Liver (tissue), 9 donors: ENCODE data around the gene TLL2. TPM values are rescaled to one million over a fixed set of nuclear protein-coding genes. Genes with fewer than 3 reads are reported as not detected.

Experiments used
- DNase-seq: peaks from one replicate; pipeline ENCODE4 v3.0.0-alpha.2; 2017; ENCODE audit warnings: low spot score
- H3K27ac ChIP-seq, 2 donors: one replicate each; pipeline ENCODE4 v1.7.0; 2013; ENCODE audit warnings: inconsistent platforms in 2 of 2, low read length in 2 of 2, control low read depth in 1 of 2, low read depth in 1 of 2, mild to moderate bottlenecking in 1 of 2
- H3K27me3 ChIP-seq, 4 donors: one replicate each; pipeline versions ENCODE4 v1.6.1 to v1.7.0; 2013; ENCODE audit warnings: low read length in 3 of 4, inconsistent platforms in 1 of 4, mild to moderate bottlenecking in 1 of 4, moderate library complexity in 1 of 4; ENCODE audit not compliant: control insufficient read depth in 4 of 4, insufficient read depth in 4 of 4
- H3K36me3 ChIP-seq, 4 donors: one replicate each; pipeline versions ENCODE4 v1.6.1 to v1.7.0; 2013; ENCODE audit warnings: low read length in 3 of 4, mild to moderate bottlenecking in 3 of 4, low read depth in 1 of 4, moderate library complexity in 1 of 4; ENCODE audit not compliant: control insufficient read depth in 4 of 4, insufficient read depth in 3 of 4
- H3K4me1 ChIP-seq, 4 donors: one replicate each; pipeline versions ENCODE4 v1.6.1 to v1.7.0; 2013; ENCODE audit warnings: low read length in 3 of 4, mild to moderate bottlenecking in 3 of 4, moderate library complexity in 1 of 4; ENCODE audit not compliant: control insufficient read depth in 4 of 4, insufficient read depth in 4 of 4
- H3K4me3 ChIP-seq, 3 donors: one replicate each; pipeline versions ENCODE4 v1.6.1 to v1.7.0; 2013; ENCODE audit warnings: low read length in 3 of 3, control low read depth in 1 of 3, low read depth in 1 of 3, mild to moderate bottlenecking in 1 of 3
- H3K9ac ChIP-seq, 2 donors: one replicate each; pipeline ENCODE4 v1.7.0; 2013; ENCODE audit warnings: low read length in 2 of 2, mild to moderate bottlenecking in 2 of 2, moderate library complexity in 2 of 2, control low read depth in 1 of 2, low read depth in 1 of 2
- H3K9me3 ChIP-seq, 4 donors: one replicate each; pipeline versions ENCODE4 v1.6.1 to v1.7.0; 2013; ENCODE audit warnings: low read length in 3 of 4; ENCODE audit not compliant: control insufficient read depth in 4 of 4
- CTCF ChIP-seq: fragments of 150-350 bp; IDR thresholded peaks from 2 replicates; pipeline ENCODE4 v1.5.1; 2017; ENCODE audit warnings: improper control_type of control experiment, low read depth, low read length; ENCODE audit not compliant: missing input control
- EGR1 ChIP-seq, 2 donors: IDR thresholded peaks; 2 replicates each; pipeline ENCODE4 v1.6.1; 2016 to 2018; ENCODE audit warnings: antibody characterized with exemption in 2 of 2, low read depth in 2 of 2
- FOXA1 ChIP-seq: IDR thresholded peaks from 2 replicates; pipeline ENCODE4 v1.6.1; 2016; ENCODE audit warnings: antibody characterized with exemption
- FOXA2 ChIP-seq: IDR thresholded peaks from 2 replicates; pipeline ENCODE4 v1.6.1; 2016; ENCODE audit warnings: antibody characterized with exemption
- HNF4A ChIP-seq, 2 donors: conservative IDR thresholded peaks; 2 replicates each; pipeline ENCODE4 v1.6.1; 2016; ENCODE audit warnings: antibody characterized with exemption in 2 of 2, mild to moderate bottlenecking in 2 of 2
- RAD21 ChIP-seq, 2 donors: IDR thresholded peaks; 2 replicates each; pipeline ENCODE4 v1.6.1; 2016; ENCODE audit warnings: antibody characterized with exemption in 2 of 2, mild to moderate bottlenecking in 2 of 2
- REST ChIP-seq: IDR thresholded peaks from 2 replicates; pipeline ENCODE4 v1.6.1; 2016; ENCODE audit warnings: antibody characterized with exemption, mild to moderate bottlenecking
- RXRA ChIP-seq, 2 donors: IDR thresholded peaks; 2 replicates each; pipeline ENCODE4 v1.6.1; 2017 to 2018; ENCODE audit warnings: antibody characterized with exemption in 2 of 2, mild to moderate bottlenecking in 1 of 2
- SP1 ChIP-seq: IDR thresholded peaks from 2 replicates; pipeline ENCODE4 v1.6.1; 2018; ENCODE audit warnings: antibody characterized with exemption, mild to moderate bottlenecking
- TAF1 ChIP-seq: conservative IDR thresholded peaks from 2 replicates; pipeline ENCODE4 v1.6.1; 2016; ENCODE audit warnings: antibody characterized with exemption, mild to moderate bottlenecking
- WGBS: extraction: QIAGEN DNeasy Blood & Tissue Kit; methylation state at CpG from one replicate; pipeline ENCODE4 v1.1.7; 2013; 5-methylcytosine and 5-hydroxymethylcytosine counted together
- polyA plus RNA-seq, 2 donors: library from polyadenylated mRNA; stranded (reverse) in 1 of 2; unstranded in 1 of 2; fragments of 200-250 nt in 1 of 2; fragments of >200 nt in 1 of 2; fragmentation: Nextera tagmentation in 1 of 2; extraction: Ambion mirVana in 1 of 2; gene quantifications; one replicate each; pipeline versions ENCODE4 v1.2.1 to v1.2.3, GENCODE V29; 2013 to 2015
- total RNA-seq, 2 donors: library from RNA; depleted of rRNA; stranded (reverse); fragments of >200 nt; gene quantifications; one replicate each; pipeline ENCODE4 v1.2.3, GENCODE V29; 2014
- TF ChIP-seq, protein P1 (sequence below): IDR thresholded peaks from 2 replicates; pipeline ENCODE4 v1.6.1; 2016; ENCODE audit warnings: antibody characterized with exemption
- TF ChIP-seq, protein P2 (sequence below): IDR thresholded peaks from 2 replicates; pipeline ENCODE4 v1.6.1; 2016; ENCODE audit warnings: antibody characterized with exemption
- donor health status: healthy.
- donor health status: healthy.
- donor health status: healthy.
- donor health status: healthy.
- donor health status: healthy.

TLL2 gene
- total and polyA plus RNA-seq, 4 donors = 0.06 to 0.19 (median 0.08) TPM; not detected in 1

DNA sequence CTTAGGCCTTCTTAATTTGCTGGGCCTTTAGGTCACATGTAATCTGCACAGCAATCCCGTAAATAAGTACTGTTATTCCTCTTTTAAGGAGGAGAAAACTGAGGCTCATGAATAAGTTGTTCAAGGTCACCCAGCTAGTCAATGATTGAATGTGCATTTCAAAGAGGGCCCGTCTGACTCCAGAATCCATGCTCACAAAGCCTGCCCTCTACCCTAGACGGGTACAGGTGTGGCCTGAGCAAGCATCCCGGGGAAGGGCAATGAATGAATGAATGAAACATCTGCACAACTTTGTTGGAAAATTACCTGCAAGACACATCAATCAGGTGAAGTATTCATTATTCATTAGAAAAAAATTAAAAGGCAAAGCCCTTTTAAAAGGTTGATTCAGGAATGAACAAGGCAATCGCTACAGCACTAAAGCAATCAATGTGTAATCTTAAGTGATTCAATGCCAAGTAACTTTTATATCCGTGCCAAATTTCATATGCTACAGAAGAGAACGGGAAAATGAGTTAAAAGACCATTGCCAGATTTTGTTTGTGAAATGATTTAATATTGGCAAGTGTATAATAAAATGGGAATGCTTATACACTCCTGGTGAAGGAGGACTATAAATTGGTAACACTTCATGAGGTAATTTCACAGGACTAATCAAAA is 61.1 kb downstream of the TLL2 start:
- Histone ChIP-seq H3K9ac (no peak overlapping the region), H3K4me1 (no peaks in the 10 kb centered on the region), H3K27ac (no peak overlapping the region), H3K36me3 (no peaks in the 10 kb centered on the region), H3K27me3 (no peaks in the 10 kb centered on the region), H3K9me3 (no peaks in the 10 kb centered on the region), H3K4me3 (no peak overlapping the region)
- 55% methylated on average over 7 of the region's 7 CpGs for WGBS
- DNase-seq = no peak
- TF ChIP-seq, protein P1, sequence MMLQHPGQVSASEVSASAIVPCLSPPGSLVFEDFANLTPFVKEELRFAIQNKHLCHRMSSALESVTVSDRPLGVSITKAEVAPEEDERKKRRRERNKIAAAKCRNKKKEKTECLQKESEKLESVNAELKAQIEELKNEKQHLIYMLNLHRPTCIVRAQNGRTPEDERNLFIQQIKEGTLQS = no peak
- TF ChIP-seq REST (no peak), CTCF (no peak), RXRA (IDR thresholded peaks at IDR 0.05) (no peak), TAF1 (no peak), HNF4A (conservative IDR thresholded peaks at IDR 0.05) (no peak), SP1 (no peak), EGR1 (IDR thresholded peaks at IDR 0.05; ENCODE audit: low read depth in 2 of 2) (no peak), FOXA2 (no peak)

DNA sequence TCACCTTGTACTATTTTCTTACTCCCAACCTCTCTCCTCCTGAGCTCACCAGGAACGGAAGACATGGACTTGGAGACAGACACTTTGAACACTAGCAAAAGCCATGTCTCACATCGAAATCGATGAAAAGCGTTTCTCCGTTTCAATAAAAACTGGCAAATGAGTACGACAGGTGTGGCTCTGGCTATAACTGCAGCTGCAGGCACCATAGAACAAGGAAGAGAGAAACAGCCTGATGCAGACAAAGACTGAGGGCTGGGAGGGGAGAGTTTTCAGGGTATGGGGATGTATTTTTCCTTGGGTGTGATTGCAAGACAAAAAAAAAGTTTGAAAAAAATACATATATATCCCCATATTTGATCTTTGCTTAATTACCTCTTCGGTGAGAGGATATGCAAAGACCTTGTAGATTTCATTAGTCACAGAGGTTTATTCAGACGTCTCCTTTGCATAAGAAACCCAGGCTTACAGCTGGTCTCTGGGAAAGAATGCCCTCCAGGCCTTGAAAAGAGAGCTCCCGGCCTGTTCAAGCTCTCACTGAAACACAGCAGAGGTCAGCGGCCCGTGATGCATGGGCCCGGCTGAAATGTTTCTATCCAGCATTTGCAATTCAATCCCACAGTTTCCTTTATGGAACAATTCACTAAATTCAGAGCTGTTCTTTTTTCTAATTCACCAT is 63.1 kb downstream of the TLL2 start:
- 71% methylated on average over 12 of the region's 12 CpGs for WGBS
- Histone ChIP-seq H3K9ac (no peak overlapping the region), H3K36me3 (no peaks in the 10 kb centered on the region), H3K4me1 (no peaks in the 10 kb centered on the region), H3K27me3 (no peaks in the 10 kb centered on the region), H3K4me3 (no peak overlapping the region), H3K9me3 (no peaks in the 10 kb centered on the region), H3K27ac (no peak overlapping the region)
- DNase-seq = no peak
- TF ChIP-seq FOXA1 (no peak), RAD21 (IDR thresholded peaks at IDR 0.05) (no peak)
- TF ChIP-seq, protein P2, sequence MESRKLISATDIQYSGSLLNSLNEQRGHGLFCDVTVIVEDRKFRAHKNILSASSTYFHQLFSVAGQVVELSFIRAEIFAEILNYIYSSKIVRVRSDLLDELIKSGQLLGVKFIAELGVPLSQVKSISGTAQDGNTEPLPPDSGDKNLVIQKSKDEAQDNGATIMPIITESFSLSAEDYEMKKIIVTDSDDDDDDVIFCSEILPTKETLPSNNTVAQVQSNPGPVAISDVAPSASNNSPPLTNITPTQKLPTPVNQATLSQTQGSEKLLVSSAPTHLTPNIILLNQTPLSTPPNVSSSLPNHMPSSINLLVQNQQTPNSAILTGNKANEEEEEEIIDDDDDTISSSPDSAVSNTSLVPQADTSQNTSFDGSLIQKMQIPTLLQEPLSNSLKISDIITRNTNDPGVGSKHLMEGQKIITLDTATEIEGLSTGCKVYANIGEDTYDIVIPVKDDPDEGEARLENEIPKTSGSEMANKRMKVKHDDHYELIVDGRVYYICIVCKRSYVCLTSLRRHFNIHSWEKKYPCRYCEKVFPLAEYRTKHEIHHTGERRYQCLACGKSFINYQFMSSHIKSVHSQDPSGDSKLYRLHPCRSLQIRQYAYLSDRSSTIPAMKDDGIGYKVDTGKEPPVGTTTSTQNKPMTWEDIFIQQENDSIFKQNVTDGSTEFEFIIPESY = no peak
